SK-N-SH (cell line): Measurements from ENCODE around the gene SCRN1. TPM values are rescaled to one million over a fixed set of nuclear protein-coding genes. Genes with fewer than 3 reads are reported as not detected.

Source experiments
- CTCF ChIA-PET: fragments of 300-600, 350-600 bp; formaldehyde crosslinking; extraction: SDS; loops from one replicate; lab custom pipeline; 2021; lab: Yijun Ruan, JAX
- POLR2A ChIA-PET: fragments of 350-600 bp; sonication (Branson Sonifier 250); formaldehyde crosslinking; extraction: SDS; loops from one replicate; lab custom pipeline; 2020; ENCODE audit warnings: antibody characterized with exemption, inconsistent platforms; lab: Yijun Ruan, JAX
- DNase-seq: peaks from one replicate; pipeline ENCODE4 v3.0.0; 2012
- H2AFZ ChIP-seq: fragments of 200-600 bp; sonication (generic); 2 replicates; pipeline ENCODE4 v1.8.1; 2016; ENCODE audit warnings: antibody characterized with exemption, mild to moderate bottlenecking, low read depth
- H3F3A ChIP-seq: fragments of 200-600 bp; sonication (generic); replicated peaks from 2 replicates; pipeline ENCODE3; 2016; ENCODE audit warnings: antibody characterized with exemption, mild to moderate bottlenecking; ENCODE audit not compliant: insufficient read depth
- H3K27ac ChIP-seq, 2 experiments: fragments of 200-500 bp in 1 of 2; fragments of 200-600 bp in 1 of 2; sonication (Bioruptor generic) in 1 of 2; sonication (generic), shearing (Covaris generic) in 1 of 2; 2 replicates each; pipeline versions ENCODE4 v1.5.1 to v1.6.1; 2014 to 2016; ENCODE audit warnings: low read depth in 2 of 2, inconsistent platforms in 1 of 2, low read length in 1 of 2, mild to moderate bottlenecking in 1 of 2, mixed read lengths in 1 of 2
- H3K27me3 ChIP-seq: fragments of 200-600 bp; sonication (generic), shearing (Covaris generic); 2 replicates; pipeline ENCODE4 v1.6.1; 2016; ENCODE audit warnings: mixed run types; ENCODE audit not compliant: insufficient read depth
- H3K36me3 ChIP-seq, 2 experiments: fragments of 200-500 bp in 1 of 2; fragments of 200-600 bp in 1 of 2; sonication (Bioruptor generic) in 1 of 2; sonication (generic) in 1 of 2; replicated peaks in 1 of 2; 2 replicates each; pipeline versions ENCODE3 to v1.5.1; 2014 to 2016; ENCODE audit warnings: low read length in 1 of 2, mild to moderate bottlenecking in 1 of 2; ENCODE audit not compliant: insufficient read depth in 2 of 2, control insufficient read depth in 1 of 2
- H3K4me1 ChIP-seq, 2 experiments: fragments of 200-500 bp in 1 of 2; fragments of 200-600 bp in 1 of 2; sonication (Bioruptor generic) in 1 of 2; sonication (generic), shearing (Covaris generic) in 1 of 2; 2 replicates each; pipeline versions ENCODE4 v1.5.1 to v1.6.1; 2014 to 2016; ENCODE audit warnings: low read depth in 1 of 2, low read length in 1 of 2, mixed run types in 1 of 2; ENCODE audit not compliant: insufficient read depth in 2 of 2, control insufficient read depth in 1 of 2
- H3K4me2 ChIP-seq: fragments of 200-600 bp; sonication (generic), shearing (Covaris generic); 2 replicates; pipeline ENCODE4 v1.6.1; 2017; ENCODE audit warnings: mixed run types
- H3K4me3 ChIP-seq, 2 experiments: fragments of 200-500 bp in 1 of 2; fragments of 200-600 bp in 1 of 2; sonication (Bioruptor generic) in 1 of 2; sonication (generic), shearing (Covaris generic) in 1 of 2; 2 replicates each; pipeline versions ENCODE4 v1.5.1 to v1.8.1; 2014 to 2016; ENCODE audit warnings: low read depth in 2 of 2, inconsistent platforms in 1 of 2, low read length in 1 of 2, mild to moderate bottlenecking in 1 of 2, mixed read lengths in 1 of 2, moderate library complexity in 1 of 2
- H3K79me2 ChIP-seq: fragments of 200-600 bp; sonication (generic); 2 replicates; pipeline ENCODE4 v1.8.1; 2017; ENCODE audit warnings: mild to moderate bottlenecking; ENCODE audit not compliant: insufficient read depth
- H3K9ac ChIP-seq: fragments of 200-600 bp; sonication (generic); 2 replicates; pipeline ENCODE4 v1.6.1; 2017; ENCODE audit warnings: mixed run types
- H3K9me2 ChIP-seq: fragments of 200-600 bp; sonication (generic); 2 replicates; pipeline ENCODE4 v1.6.1; 2017; ENCODE audit warnings: mixed run types
- H3K9me3 ChIP-seq: fragments of 200-600 bp; sonication (generic); 2 replicates; pipeline ENCODE4 v1.6.1; 2017; ENCODE audit warnings: mixed run types, mild to moderate bottlenecking, moderate library complexity
- H4K20me1 ChIP-seq: fragments of 200-600 bp; sonication (generic); 2 replicates; pipeline ENCODE4 v1.6.1; 2017; ENCODE audit warnings: mild to moderate bottlenecking, mixed run types; ENCODE audit not compliant: insufficient read depth
- EP300 ChIP-seq, 2 experiments: IDR thresholded peaks; 2 replicates each; pipeline versions ENCODE4 v1.4.0 to v1.6.1; 2012; ENCODE audit warnings: borderline replicate concordance in 1 of 2, low read depth in 1 of 2, low read length in 1 of 2
- MXI1 ChIP-seq: IDR thresholded peaks from 2 replicates; pipeline ENCODE4 v1.6.1; 2012; ENCODE audit warnings: mild to moderate bottlenecking, low read depth, low read length, improper control_type of control experiment
- POLR2AphosphoS5 ChIP-seq: IDR thresholded peaks from 2 replicates; pipeline ENCODE4 v1.6.1; 2012; ENCODE audit warnings: low read depth, low read length
- RAD21 ChIP-seq: IDR thresholded peaks from 2 replicates; pipeline ENCODE4 v1.6.1; 2012; ENCODE audit warnings: mild to moderate bottlenecking, low read length
- REST ChIP-seq: IDR thresholded peaks from 2 replicates; pipeline ENCODE4 v1.6.1; 2012; ENCODE audit warnings: mild to moderate bottlenecking, low read depth, low read length, moderate library complexity
- TAF1 ChIP-seq: IDR thresholded peaks from 2 replicates; pipeline ENCODE4 v1.6.1; 2012; ENCODE audit warnings: low read depth, mild to moderate bottlenecking, low read length, moderate library complexity, borderline replicate concordance
- TEAD4 ChIP-seq: IDR thresholded peaks from 2 replicates; pipeline ENCODE4 v1.4.0; 2012; ENCODE audit warnings: mild to moderate bottlenecking, borderline replicate concordance; ENCODE audit not compliant: insufficient read depth
- YY1 ChIP-seq: IDR thresholded peaks from 2 replicates; pipeline ENCODE4 v1.4.0; 2012; ENCODE audit warnings: low read depth, mild to moderate bottlenecking
- WGBS: methylation state at CpG from one replicate; pipeline ENCODE4 v1.1.6; 2017; ENCODE audit warnings: low lambda C conversion rate; 5-methylcytosine and 5-hydroxymethylcytosine counted together
- polyA plus RNA-seq, 3 experiments: library from polyadenylated mRNA; depleted of rRNA; stranded (reverse); fragments of >200 nt; gene quantifications; 2 replicates each; pipeline ENCODE4 v1.2.3, GENCODE V29; 2012
- TF ChIP-seq, protein P1 (sequence below): fragments of 200-600 bp; sonication (generic); IDR thresholded peaks from 2 replicates; pipeline ENCODE4 v1.6.1; 2017; ENCODE audit warnings: antibody characterized with exemption, mild to moderate bottlenecking, moderate library complexity
- TF ChIP-seq, protein P2 (sequence below): IDR thresholded peaks from 2 replicates; pipeline ENCODE4 v1.4.0; 2012; ENCODE audit warnings: low read depth, borderline replicate concordance

SCRN1 gene
- 64.3 and 87.0 TPM in 2 replicates for polyA plus RNA-seq (2012; rRNA removed)
- polyA plus RNA-seq (2012; cell fraction: cytosol; rRNA removed): 73.1 and 82.6 TPM in 2 replicates
- polyA plus RNA-seq (2012; cell fraction: nucleus; rRNA removed): 40.8 and 67.2 TPM in 2 replicates

GRCh38 chr7:29989257-29989995 is at the start of gene SCRN1:
TSS of gene SCRN1 (minus strand) at chr7:29989801. CDS start at chr7:29969067, 20,734 bp downstream.
- peak; percentile 20; the same call in 1 of the 2 replicates for TF ChIP-seq REST
- 0 out of 4 replicates have a peak, but pooled peaks have one; percentile 4 to 12 for TF ChIP-seq EP300 (IDR thresholded peaks at IDR 0.05; ENCODE audit: borderline replicate concordance in 1 of 2, low read depth in 1 of 2, low read length in 1 of 2)
- TF ChIP-seq, protein P1, sequence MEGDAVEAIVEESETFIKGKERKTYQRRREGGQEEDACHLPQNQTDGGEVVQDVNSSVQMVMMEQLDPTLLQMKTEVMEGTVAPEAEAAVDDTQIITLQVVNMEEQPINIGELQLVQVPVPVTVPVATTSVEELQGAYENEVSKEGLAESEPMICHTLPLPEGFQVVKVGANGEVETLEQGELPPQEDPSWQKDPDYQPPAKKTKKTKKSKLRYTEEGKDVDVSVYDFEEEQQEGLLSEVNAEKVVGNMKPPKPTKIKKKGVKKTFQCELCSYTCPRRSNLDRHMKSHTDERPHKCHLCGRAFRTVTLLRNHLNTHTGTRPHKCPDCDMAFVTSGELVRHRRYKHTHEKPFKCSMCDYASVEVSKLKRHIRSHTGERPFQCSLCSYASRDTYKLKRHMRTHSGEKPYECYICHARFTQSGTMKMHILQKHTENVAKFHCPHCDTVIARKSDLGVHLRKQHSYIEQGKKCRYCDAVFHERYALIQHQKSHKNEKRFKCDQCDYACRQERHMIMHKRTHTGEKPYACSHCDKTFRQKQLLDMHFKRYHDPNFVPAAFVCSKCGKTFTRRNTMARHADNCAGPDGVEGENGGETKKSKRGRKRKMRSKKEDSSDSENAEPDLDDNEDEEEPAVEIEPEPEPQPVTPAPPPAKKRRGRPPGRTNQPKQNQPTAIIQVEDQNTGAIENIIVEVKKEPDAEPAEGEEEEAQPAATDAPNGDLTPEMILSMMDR: no peak
- TF ChIP-seq, protein P2, sequence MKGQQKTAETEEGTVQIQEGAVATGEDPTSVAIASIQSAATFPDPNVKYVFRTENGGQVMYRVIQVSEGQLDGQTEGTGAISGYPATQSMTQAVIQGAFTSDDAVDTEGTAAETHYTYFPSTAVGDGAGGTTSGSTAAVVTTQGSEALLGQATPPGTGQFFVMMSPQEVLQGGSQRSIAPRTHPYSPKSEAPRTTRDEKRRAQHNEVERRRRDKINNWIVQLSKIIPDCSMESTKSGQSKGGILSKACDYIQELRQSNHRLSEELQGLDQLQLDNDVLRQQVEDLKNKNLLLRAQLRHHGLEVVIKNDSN: peak; percentile 85
- no peak for TF ChIP-seq TEAD4
- TF ChIP-seq TAF1: peak; percentile 60; the same call in 1 of the 2 replicates
- TF ChIP-seq YY1: peak; percentile 67
- peak; percentile 70 for TF ChIP-seq POLR2AphosphoS5
- TF ChIP-seq MXI1: no peak
- TF ChIP-seq RAD21: no peak; the same call in 1 of the 2 replicates
- peaks cover 29% of the 10 kb centered on the region for H3F3A ChIP-seq
- H3K9me2 ChIP-seq: no peaks in the 10 kb centered on the region
- peaks cover 0 to 3% of the 10 kb centered on the region in 2 experiments for H3K36me3 ChIP-seq
- peaks cover 18% of the 10 kb centered on the region for H3K9me3 ChIP-seq
- H3K79me2 ChIP-seq: peaks cover 57% of the 10 kb centered on the region
- no peaks in the 10 kb centered on the region for H3K27me3 ChIP-seq
- DNase-seq: peak; percentile 99
- peaks cover 6 to 10% of the 10 kb centered on the region in 2 experiments; a peak in 2 of 4 replicates for H3K4me1 ChIP-seq
- WGBS: 2% methylated on average over 22 of the region's 79 CpGs
- H3K4me3 ChIP-seq: peak within 1 kb of the TSS; percentile 87
- H3K27ac ChIP-seq: peak within 1 kb of the TSS; percentile 88 to 90
- H3K9ac ChIP-seq: peak within 1 kb of the TSS; percentile 92
- CTCF ChIA-PET: interaction anchor here (0.6 to 5.9 kb wide), 7 partner anchors 9 to 575 kb away, joined by 3 to 21 read pairs (median 3); no protein-coding TSS in a partner anchor
- POLR2A ChIA-PET: interaction anchor here (1.2 kb wide), 1 partner anchor 9 kb away, joined by 4 read pairs; no protein-coding TSS in a partner anchor
- H2AFZ ChIP-seq: peak within 1 kb of the TSS; percentile 93
- no peaks in the 10 kb centered on the region for H4K20me1 ChIP-seq
- H3K4me2 ChIP-seq: peak within 1 kb of the TSS; percentile 91
